Camera-type eye (tissue), 1 donor: ENCODE results near the gene ANAPC1. TPM values are rescaled to one million over a fixed set of nuclear protein-coding genes. Genes with fewer than 3 reads are reported as not detected.

Experiments
- total RNA-seq: library from RNA; depleted of rRNA; stranded (reverse); fragments of >200 nt; gene quantifications from one replicate; pipeline ENCODE4 v1.2.3, GENCODE V29; 2014

ANAPC1 gene, protein sequence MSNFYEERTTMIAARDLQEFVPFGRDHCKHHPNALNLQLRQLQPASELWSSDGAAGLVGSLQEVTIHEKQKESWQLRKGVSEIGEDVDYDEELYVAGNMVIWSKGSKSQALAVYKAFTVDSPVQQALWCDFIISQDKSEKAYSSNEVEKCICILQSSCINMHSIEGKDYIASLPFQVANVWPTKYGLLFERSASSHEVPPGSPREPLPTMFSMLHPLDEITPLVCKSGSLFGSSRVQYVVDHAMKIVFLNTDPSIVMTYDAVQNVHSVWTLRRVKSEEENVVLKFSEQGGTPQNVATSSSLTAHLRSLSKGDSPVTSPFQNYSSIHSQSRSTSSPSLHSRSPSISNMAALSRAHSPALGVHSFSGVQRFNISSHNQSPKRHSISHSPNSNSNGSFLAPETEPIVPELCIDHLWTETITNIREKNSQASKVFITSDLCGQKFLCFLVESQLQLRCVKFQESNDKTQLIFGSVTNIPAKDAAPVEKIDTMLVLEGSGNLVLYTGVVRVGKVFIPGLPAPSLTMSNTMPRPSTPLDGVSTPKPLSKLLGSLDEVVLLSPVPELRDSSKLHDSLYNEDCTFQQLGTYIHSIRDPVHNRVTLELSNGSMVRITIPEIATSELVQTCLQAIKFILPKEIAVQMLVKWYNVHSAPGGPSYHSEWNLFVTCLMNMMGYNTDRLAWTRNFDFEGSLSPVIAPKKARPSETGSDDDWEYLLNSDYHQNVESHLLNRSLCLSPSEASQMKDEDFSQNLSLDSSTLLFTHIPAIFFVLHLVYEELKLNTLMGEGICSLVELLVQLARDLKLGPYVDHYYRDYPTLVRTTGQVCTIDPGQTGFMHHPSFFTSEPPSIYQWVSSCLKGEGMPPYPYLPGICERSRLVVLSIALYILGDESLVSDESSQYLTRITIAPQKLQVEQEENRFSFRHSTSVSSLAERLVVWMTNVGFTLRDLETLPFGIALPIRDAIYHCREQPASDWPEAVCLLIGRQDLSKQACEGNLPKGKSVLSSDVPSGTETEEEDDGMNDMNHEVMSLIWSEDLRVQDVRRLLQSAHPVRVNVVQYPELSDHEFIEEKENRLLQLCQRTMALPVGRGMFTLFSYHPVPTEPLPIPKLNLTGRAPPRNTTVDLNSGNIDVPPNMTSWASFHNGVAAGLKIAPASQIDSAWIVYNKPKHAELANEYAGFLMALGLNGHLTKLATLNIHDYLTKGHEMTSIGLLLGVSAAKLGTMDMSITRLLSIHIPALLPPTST (N-terminal part only)
- total RNA-seq = 70.0 TPM

DNA sequence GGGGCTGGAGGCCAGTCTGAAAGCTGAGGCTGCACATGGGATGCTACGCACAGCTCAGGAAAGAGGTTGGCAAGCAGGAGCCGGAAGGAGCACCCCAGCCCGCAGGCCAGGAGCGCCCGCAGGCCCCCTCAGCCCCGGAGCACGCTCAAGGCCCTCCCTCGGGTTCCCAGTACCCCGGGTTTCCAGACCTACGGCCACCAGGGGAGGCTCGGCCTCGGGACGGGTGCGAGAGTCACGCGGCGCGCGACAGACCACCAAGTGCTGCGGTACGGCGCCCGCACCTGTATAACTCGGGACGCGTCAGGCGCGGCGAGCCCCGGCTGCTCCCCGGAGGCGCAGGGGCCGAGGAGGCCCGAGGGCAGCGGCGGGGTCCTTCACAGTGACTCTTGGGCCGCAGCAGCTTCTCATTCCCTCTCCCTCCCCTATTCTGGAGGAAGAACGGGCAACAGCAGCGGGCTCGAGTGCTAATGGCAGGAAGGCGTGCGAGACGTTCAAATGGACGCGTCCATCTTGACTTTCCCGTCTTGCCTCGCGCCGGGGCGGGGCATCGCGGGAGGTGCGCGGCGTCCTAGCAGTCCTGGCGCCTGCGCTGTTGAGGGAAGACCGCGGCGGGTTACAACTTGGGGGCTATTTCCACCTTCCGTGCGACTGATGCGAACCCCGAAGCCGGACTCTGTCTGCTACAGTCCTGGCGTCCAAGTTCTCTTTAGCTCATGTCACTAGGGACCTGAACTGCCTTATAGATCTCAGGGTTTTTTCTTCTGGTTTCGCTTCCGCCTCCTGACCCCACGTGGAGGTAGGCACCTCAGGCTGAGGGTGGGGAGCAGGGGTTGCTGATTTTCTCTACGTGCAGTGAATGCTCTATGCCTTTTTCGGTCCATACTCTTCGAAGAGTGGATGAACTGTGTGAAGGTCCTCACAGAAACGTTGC is at the start of gene ANAPC1:
ANAPC1 (minus strand) TSS at position 533 of the 931 bp plus-strand sequence. CDS start 3,368 bp downstream, outside the sequence.

DNA sequence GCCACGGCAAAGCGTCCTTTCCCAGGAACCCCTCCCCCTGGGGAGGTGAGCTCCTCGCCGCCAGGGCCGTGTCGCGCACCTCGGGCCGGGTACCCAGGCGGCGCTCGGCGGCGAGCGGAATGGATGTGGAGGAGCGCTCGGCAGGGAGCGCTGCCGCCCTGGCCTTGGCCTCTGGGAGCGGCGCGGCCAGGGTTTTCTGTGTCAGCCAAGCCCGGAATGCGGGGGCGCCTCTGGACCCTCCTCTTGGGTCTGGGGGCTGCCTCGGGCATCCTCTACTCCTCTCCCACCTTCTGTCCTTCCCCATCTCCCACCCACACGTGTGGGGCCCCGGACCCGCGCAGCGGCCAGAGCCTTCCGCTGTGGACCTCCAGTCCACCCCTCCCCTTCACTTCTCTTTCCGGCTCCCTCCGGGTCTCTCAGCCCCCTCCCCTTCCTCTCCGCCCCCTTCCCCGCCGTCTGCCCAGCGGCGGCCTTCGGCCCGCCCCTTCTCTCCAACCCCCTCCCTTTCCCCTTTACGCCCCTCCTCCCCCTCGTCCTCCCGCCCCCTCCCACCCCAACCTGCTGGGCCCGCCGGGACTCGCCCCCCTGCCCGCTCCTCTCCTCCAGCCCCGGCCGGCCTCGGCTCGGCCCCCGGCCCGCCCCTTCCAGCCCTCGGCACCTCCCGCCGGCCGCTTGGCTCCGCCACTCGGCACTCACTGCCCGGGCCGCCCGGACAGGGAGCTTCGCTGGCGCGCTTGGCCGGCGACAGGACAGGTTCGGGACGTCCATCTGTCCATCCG is 14.1 kb upstream of the ANAPC1 start, which contains the start of gene MERTK:
MERTK (plus strand) TSS at position 684 of the 779 bp plus-strand sequence. CDS start 129 bp downstream, outside the sequence.

Other genes starting within 250 kb of the ANAPC1 start
- 12.6 TPM for gene MERTK, start 14.4 kb upstream of the ANAPC1 start, total RNA-seq
- 21.3 TPM for gene TMEM87B, start 171.1 kb upstream of the ANAPC1 start, total RNA-seq